HCT116 (cell line): ENCODE measurements around the gene ZNHIT6. TPM values are rescaled to one million over a fixed set of nuclear protein-coding genes. Genes with fewer than 3 reads are reported as not detected.

Source experiments
- ATAC-seq: fragments of 200-7000 bp; cut with Tn5 transposase; 2 replicates; pipeline ENCODE4 v1.9.1; 2020; ENCODE audit warnings: mild to moderate bottlenecking, moderate library complexity
- Bru-seq: library from RNA; stranded (reverse); fragments of 400-500 nt; gene quantifications from one replicate; lab custom pipeline; 2021; lab: Mats Ljungman, UMichigan
- BruChase-seq, 2 experiments: library from RNA; stranded (reverse); fragments of 400-500 nt; gene quantifications; one replicate each; lab custom pipeline; 2021; lab: Mats Ljungman, UMichigan
- BruUV-seq: library from RNA; stranded (reverse); fragments of 400-500 nt; replicated peaks from 2 replicates; lab custom pipeline; 2021; lab: Mats Ljungman, UMichigan
- CTCF ChIA-PET: fragments of 300-600 bp; sonication (Branson Sonifier 250); formaldehyde crosslinking; loops from one replicate; lab custom pipeline; 2021; ENCODE audit warnings: antibody characterized with exemption; lab: Charles Lee
- POLR2A ChIA-PET: fragments of 300-600, 350-600 bp; sonication (Branson Sonifier 250); formaldehyde crosslinking; loops from one replicate; lab custom pipeline; 2021; ENCODE audit warnings: antibody characterized with exemption; lab: Charles Lee
- RAD21 ChIA-PET, 2 experiments: fragments of 300-600 bp; sonication (Branson Sonifier 250); formaldehyde crosslinking; loops; one replicate each; lab custom pipeline; 2023; ENCODE audit warnings: low total read pairs in 2 of 2; ENCODE audit not compliant: uncharacterized antibody in 2 of 2, unreplicated experiment in 2 of 2, low non-redundant PET in 1 of 2; lab: Charles Lee
- DNase-seq: peaks from one replicate; pipeline ENCODE4 v3.0.0-alpha.2; 2010; ENCODE audit warnings: low read depth, low spot score
- H2AFZ ChIP-seq: fragments of 200-600 bp; shearing (Covaris generic), sonication (generic); 2 replicates; pipeline ENCODE4 v1.6.1; 2017; ENCODE audit warnings: low read depth, mixed run types, mixed read lengths, antibody characterized with exemption, low read length; ENCODE audit not compliant: poor library complexity, severe bottlenecking
- H3K27ac ChIP-seq: 2 replicates; pipeline ENCODE4 v1.5.1; 2012; ENCODE audit warnings: low read depth, low read length
- H3K27me3 ChIP-seq: fragments of 200-600 bp; sonication (generic); 2 replicates; pipeline ENCODE4 v1.6.1; 2016; ENCODE audit warnings: mixed run types, low read length, mixed read lengths; ENCODE audit not compliant: insufficient read depth
- H3K36me3 ChIP-seq, 2 experiments: fragments of 200-500 bp in 1 of 2; fragments of 200-600 bp in 1 of 2; sonication (Bioruptor generic) in 1 of 2; sonication (generic) in 1 of 2; 2 replicates each; pipeline versions ENCODE4 v1.5.1 to v1.6.1; 2014 to 2016; ENCODE audit warnings: low read length in 2 of 2, inconsistent platforms in 1 of 2, mixed read lengths in 1 of 2, mixed run types in 1 of 2; ENCODE audit not compliant: insufficient read depth in 2 of 2, control insufficient read depth in 1 of 2
- H3K4me1 ChIP-seq, 2 experiments: fragments of 200-600 bp in 1 of 2; sonication (generic) in 1 of 2; 2 replicates each; pipeline versions ENCODE4 v1.5.1 to v1.6.1; 2012 to 2017; ENCODE audit warnings: low read length in 2 of 2, inconsistent platforms in 1 of 2, mild to moderate bottlenecking in 1 of 2, mixed read lengths in 1 of 2, mixed run types in 1 of 2, moderate library complexity in 1 of 2; ENCODE audit not compliant: insufficient read depth in 2 of 2, control insufficient read depth in 1 of 2
- H3K4me2 ChIP-seq: fragments of 200-600 bp; sonication (generic); 2 replicates; pipeline ENCODE4 v1.6.1; 2017; ENCODE audit warnings: mixed run types, low read length, mixed read lengths
- H3K4me3 ChIP-seq, 2 experiments: fragments of 200-600 bp in 1 of 2; sonication (generic) in 1 of 2; replicated peaks in 1 of 2; 2 replicates each; pipeline ENCODE4 v1.5.1; 2011 to 2016; ENCODE audit warnings: low read length in 2 of 2, control low read depth in 1 of 2, low read depth in 1 of 2, mild to moderate bottlenecking in 1 of 2, mixed read lengths in 1 of 2, mixed run types in 1 of 2
- H3K79me2 ChIP-seq: fragments of 200-600 bp; sonication (generic); 2 replicates; pipeline ENCODE4 v1.6.1; 2017; ENCODE audit warnings: mild to moderate bottlenecking, mixed run types, low read length, moderate library complexity, mixed read lengths; ENCODE audit not compliant: insufficient read depth
- H3K9ac ChIP-seq: fragments of 200-600 bp; sonication (generic); 2 replicates; pipeline ENCODE4 v1.6.1; 2016; ENCODE audit warnings: low read length, mixed read lengths
- H3K9me2 ChIP-seq: fragments of 200-600 bp; sonication (generic), shearing (Covaris generic); 2 replicates; pipeline ENCODE4 v1.6.1; 2017; ENCODE audit warnings: mixed run types, mild to moderate bottlenecking, moderate library complexity; ENCODE audit not compliant: insufficient read depth
- H3K9me3 ChIP-seq, 2 experiments: fragments of 200-500 bp in 1 of 2; fragments of 200-600 bp in 1 of 2; sonication (Bioruptor generic) in 1 of 2; sonication (generic) in 1 of 2; 2 replicates each; pipeline ENCODE4 v1.6.1; 2014 to 2017; ENCODE audit warnings: low read length in 2 of 2, mixed read lengths in 2 of 2, inconsistent platforms in 1 of 2, low read depth in 1 of 2, mild to moderate bottlenecking in 1 of 2, mixed run types in 1 of 2, moderate library complexity in 1 of 2; ENCODE audit not compliant: control insufficient read depth in 1 of 2, insufficient read depth in 1 of 2
- H4K20me1 ChIP-seq: fragments of 200-600 bp; sonication (generic), shearing (Covaris generic); 2 replicates; pipeline ENCODE4 v1.6.1; 2017; ENCODE audit warnings: mixed run types, mild to moderate bottlenecking, moderate library complexity; ENCODE audit not compliant: insufficient read depth
- ATF3 ChIP-seq: IDR thresholded peaks from 2 replicates; pipeline ENCODE4 v1.6.1; 2012
- CBX3 ChIP-seq: IDR thresholded peaks from 2 replicates; pipeline ENCODE4 v1.6.1; 2012; ENCODE audit warnings: low read depth
- CEBPB ChIP-seq: IDR thresholded peaks from 2 replicates; pipeline ENCODE4 v1.6.1; 2012; ENCODE audit warnings: low read depth
- EGR1 ChIP-seq: IDR thresholded peaks from 2 replicates; pipeline ENCODE4 v1.6.1; 2012; ENCODE audit warnings: low read depth
- ELF1 ChIP-seq: IDR thresholded peaks from 2 replicates; pipeline ENCODE4 v1.6.1; 2012; ENCODE audit warnings: low read depth, borderline replicate concordance
- EZH2 ChIP-seq: fragments of 200-600 bp; sonication (generic); IDR thresholded peaks from 2 replicates; pipeline ENCODE4 v1.6.1; 2017; ENCODE audit warnings: antibody characterized with exemption, mixed run types
- EZH2phosphoT487 ChIP-seq: fragments of 200-600 bp; IDR thresholded peaks from 2 replicates; pipeline ENCODE4 v1.6.1; 2018; ENCODE audit warnings: antibody characterized with exemption, borderline replicate concordance
- FOSL1 ChIP-seq: IDR thresholded peaks from 2 replicates; pipeline ENCODE4 v1.6.1; 2012; ENCODE audit warnings: low read depth
- JUND ChIP-seq: IDR thresholded peaks from 2 replicates; pipeline ENCODE4 v1.6.1; 2012
- MAX ChIP-seq: IDR thresholded peaks from 2 replicates; pipeline ENCODE4 v1.6.1; 2012
- POLR2A ChIP-seq: IDR thresholded peaks from 2 replicates; pipeline ENCODE4 v1.7.0; 2011; ENCODE audit warnings: borderline replicate concordance; ENCODE audit not compliant: insufficient read depth, insufficient read length; ENCODE audit errors: extremely low read depth
- POLR2AphosphoS5 ChIP-seq: IDR thresholded peaks from 2 replicates; pipeline ENCODE4 v1.6.1; 2011; ENCODE audit warnings: mild to moderate bottlenecking, low read depth, low read length, moderate library complexity
- REST ChIP-seq: IDR thresholded peaks from 2 replicates; pipeline ENCODE4 v1.6.1; 2012; ENCODE audit warnings: low read depth
- SP1 ChIP-seq: IDR thresholded peaks from 2 replicates; pipeline ENCODE4 v1.6.1; 2012; ENCODE audit warnings: low read depth
- TCF7L2 ChIP-seq: IDR thresholded peaks from 2 replicates; pipeline ENCODE4 v1.7.0; 2011; ENCODE audit warnings: borderline replicate concordance, inconsistent platforms; ENCODE audit not compliant: insufficient read depth, insufficient read length; ENCODE audit errors: extremely low read depth
- YY1 ChIP-seq: IDR thresholded peaks from 2 replicates; pipeline ENCODE4 v1.6.1; 2011; ENCODE audit warnings: low read length, low read depth, moderate library complexity, mild to moderate bottlenecking; ENCODE audit not compliant: insufficient replicate concordance; ENCODE audit errors: extremely low read depth
- ZBTB33 ChIP-seq: IDR thresholded peaks from 2 replicates; pipeline ENCODE4 v1.6.1; 2011; ENCODE audit warnings: mild to moderate bottlenecking, low read length, moderate library complexity; ENCODE audit not compliant: insufficient replicate concordance; ENCODE audit errors: extremely low read depth
- ZFX ChIP-seq: fragments of 450-650 bp; IDR thresholded peaks from 2 replicates; pipeline ENCODE4 v1.6.1; 2017
- ZNF274 ChIP-seq: fragments of 200-500 bp; sonication (Bioruptor generic); IDR thresholded peaks from 2 replicates; pipeline ENCODE4 v1.6.1; 2014; ENCODE audit warnings: mild to moderate bottlenecking, low read depth, low read length, inconsistent platforms
- intact Hi-C: fragments of 100-400 bp; cut with micrococcal nuclease; formaldehyde crosslinking; loops from 2 replicates; pipeline ENCODE4 v1.10.0; 2022
- long read RNA-seq: library from polyadenylated mRNA; unstranded; transcript quantifications from one replicate; pipeline ENCODE4 v2.0.0, GENCODE V29; 2021; ENCODE audit not compliant: unreplicated experiment
- polyA plus RNA-seq: library from polyadenylated mRNA; unstranded; fragments of >200 nt; gene quantifications from 2 replicates; pipeline ENCODE4 v1.2.1, GENCODE V29; 2012; ENCODE audit warnings: missing spikeins
- total RNA-seq: library from RNA; stranded (reverse); gene quantifications from one replicate; pipeline ENCODE4 v1.2.1, GENCODE V29; 2021; ENCODE audit not compliant: unreplicated experiment

ZNHIT6 gene
- total RNA-seq (18.4 TPM), Bru-seq, nascent RNA (percentile 80 among the genes with signal in this experiment), BruChase-seq, experiment 1, labeled RNA remaining after a 6-hour chase (percentile 80 among the genes with signal in this experiment), BruChase-seq, experiment 2, labeled RNA remaining after a 2-hour chase (percentile 81 among the genes with signal in this experiment)
- polyA plus RNA-seq, result 8.3 and 9.9 TPM in 2 replicates
- long read RNA-seq, transcript ZNHIT6-201 (10 exons, 2,797 nt), result major isoform, 32 of 41 reads
- long read RNA-seq, partial matches to known transcripts, result 1 of 41 reads
- long read RNA-seq, other reads (novel, unspliced or antisense), result 8 of 41 reads

- ChIA-PET POLR2A (interaction anchor here (0.6 to 1.1 kb wide), 9 partner anchors 8 to 142 kb away, joined by 3 to 5 read pairs (median 3); partner anchors contain the start of gene CCN1), RAD21 (no interaction called here), CTCF (interaction anchor here (0.6 to 1.6 kb wide), 11 partner anchors 10 to 400 kb away, joined by 3 to 14 read pairs (median 4); no protein-coding TSS in a partner anchor)
- H3K36me3 ChIP-seq, result peaks cover 2 to 17% of the 10 kb centered on the region in 2 experiments
- peak within 1 kb of the TSS; percentile 93 to 97 for H3K4me3 ChIP-seq
- peaks cover 13 to 19% of the 10 kb centered on the region in 2 experiments; a peak in 3 of 4 replicates for H3K4me1 ChIP-seq
- H3K9me3 ChIP-seq, result no peaks in the 10 kb centered on the region
- no peaks in the 10 kb centered on the region for H3K9me2 ChIP-seq
- H3K9ac ChIP-seq, result peak within 1 kb of the TSS; percentile 80
- H3K79me2 ChIP-seq, result peaks cover 50% of the 10 kb centered on the region
- peak within 1 kb of the TSS; percentile 91 for H3K4me2 ChIP-seq
- peak within 1 kb of the TSS; percentile 73 for H3K27ac ChIP-seq
- H3K27me3 ChIP-seq, result no peaks in the 10 kb centered on the region
- ATAC-seq (peak; percentile 96), DNase-seq (peak; percentile 97)
- intact Hi-C loops, result loop anchor here (5.0 kb wide), 1 partner anchor 401 kb away; no protein-coding TSS in a partner anchor
- no TSS peak for BruUV-seq
- H4K20me1 ChIP-seq, result no peaks in the 10 kb centered on the region
- peak within 1 kb of the TSS; percentile 50 for H2AFZ ChIP-seq
- TF ChIP-seq CBX3 (peak; percentile 88; the same call in 1 of the 2 replicates), ZFX (peak; percentile 50; the same call in 1 of the 2 replicates), TCF7L2 (no peak), SP1 (peak; percentile 54), MAX (peak; percentile 98), POLR2A (peak; percentile 73), EGR1 (no peak; the same call in 1 of the 2 replicates), EZH2 (no peak), YY1 (peak; percentile 75), ZNF274 (no peak), POLR2AphosphoS5 (peak; percentile 93), JUND (no peak; the same call in 1 of the 2 replicates), CEBPB (no peak), ATF3 (no peak), FOSL1 (no peak), REST (no peak), ELF1 (peak; percentile 91), EZH2phosphoT487 (no peak), ZBTB33 (no peak)
These were observed at the start of gene ZNHIT6 for GRCh38 chr1:85707990-85708828. Gene ZNHIT6, minus strand, starts transcription at chr1:85708433. Its CDS starts 149 bp downstream, at chr1:85708284.
